ENCODE data around the gene DPP6. TPM values are rescaled to one million over a fixed set of nuclear protein-coding genes. Genes with fewer than 3 reads are reported as not detected.

Gene DPP6
- total and polyA plus RNA-seq, 2 of the 8 experiments (the other 6 are each of a cell fraction or from before 2014, with no cell fraction given) = 4.7 to 6.8 TPM

GRCh38 chr7:154304231-154304630 is 252.0 kb downstream of the DPP6 start:
- Histone ChIP-seq H2BK120ac (replicated peaks; ENCODE audit: low read depth, low read length) (no peak overlapping the region), H2AK5ac (ENCODE audit: low read depth, low read length) (no peak overlapping the region), H2BK20ac (ENCODE audit: low read length) (no peak overlapping the region), H4K5ac (ENCODE audit: insufficient read length, low read depth, low read length) (no peak overlapping the region), H3K9me3 (ENCODE audit: insufficient read depth in 2 of 2, low read depth in 1 of 2, low read length in 1 of 2) (no peaks in the 10 kb centered on the region), H3K36me3 (ENCODE audit: control insufficient read depth in 2 of 4, insufficient read depth in 4 of 4, low read length in 3 of 4) (no peaks in the 10 kb centered on the region), H4K20me1 (replicated peaks in 1 of 2; ENCODE audit: control insufficient read depth in 1 of 2, insufficient read depth in 2 of 2, low read length in 2 of 2) (no peaks in the 10 kb centered on the region), H3K79me1 (ENCODE audit: low read depth, low read length) (no peaks in the 10 kb centered on the region), H3K56ac (replicated peaks; ENCODE audit: insufficient read length, low read depth, low read length) (no peak overlapping the region), H3K14ac (ENCODE audit: insufficient read length) (no peak overlapping the region), H3K4me2 (ENCODE audit: insufficient read depth in 1 of 2, low read depth in 2 of 2, low read length in 2 of 2) (peak overlapping the region; percentile 73 to 98), H3K4me1 (replicated peaks in 1 of 4; ENCODE audit: control insufficient read depth in 3 of 4, insufficient read depth in 4 of 4, low read length in 3 of 4) (peaks cover 4 to 15% (median 9%) of the 10 kb centered on the region in 4 experiments), H4K8ac (ENCODE audit: extremely low read depth, insufficient read depth, low read length) (no peak overlapping the region), H3K9ac (replicated peaks in 1 of 4; ENCODE audit: extremely low read depth in 1 of 4, low read depth in 3 of 4, low read length in 3 of 4) (no peak overlapping the region), H3K18ac (ENCODE audit: extremely low read depth, low read length) (peak overlapping the region; percentile 25; the same call in 1 of the 2 replicates), H3K23me2 (ENCODE audit: low read depth, low read length) (peaks cover 5% of the 10 kb centered on the region; the same call in 1 of the 2 replicates), H3K27me3 (replicated peaks in 1 of 4; ENCODE audit: control insufficient read depth in 3 of 4, extremely low read depth in 1 of 4, insufficient read depth in 3 of 4, low read length in 3 of 4) (peaks cover 0 to 14% (median 8%) of the 10 kb centered on the region in 4 experiments; a peak in 3 of 7 replicates), H2BK5ac (ENCODE audit: low read depth, low read length) (no peak overlapping the region; the same call in 1 of the 2 replicates), H2BK15ac (ENCODE audit: low read length) (peak overlapping the region; percentile 97), H3K4me3 (ENCODE audit: extremely low read depth in 1 of 4, insufficient read depth in 2 of 4, low read depth in 3 of 4, low read length in 4 of 4) (peak overlapping the region in 3 of 4 experiments; percentile 44 to 70 (median 65); a peak in 3 of 8 replicates), H2BK12ac (ENCODE audit: low read depth, low read length) (peak overlapping the region; percentile 82; the same call in 1 of the 2 replicates), H4K91ac (replicated peaks; ENCODE audit: insufficient read length, low read length) (peak overlapping the region; percentile 20), H3K27ac (ENCODE audit: low read depth, low read length) (no peak overlapping the region), H3K4ac (replicated peaks; ENCODE audit: insufficient read length, low read depth, low read length) (no peak overlapping the region), H2AFZ (ENCODE audit: low read length) (peak overlapping the region; percentile 97; the same call in 1 of the 2 replicates), H3K79me2 (ENCODE audit: control insufficient read depth in 1 of 2, insufficient read depth in 2 of 2, low read length in 2 of 2) (no peaks in the 10 kb centered on the region), H3K23ac (ENCODE audit: insufficient read length) (no peak overlapping the region)
- FAIRE-seq (no peak), DNase-seq (ENCODE audit: low read depth in 1 of 2, low spot score in 2 of 2) (no peak)
- POLR2A ChIA-PET (ENCODE audit: partially characterized antibody) = no interaction called here
- 73% methylated on average over 4 of the region's 4 CpGs; no CpG with 5 or more reads in 1 of the 2 experiments for WGBS, 2 experiments (ENCODE audit: extremely low coverage in 1 of 2, insufficient coverage in 1 of 2, insufficient read length in 1 of 2, insufficient replicate concordance in 2 of 2, low coverage in 1 of 2, low lambda C conversion rate in 2 of 2, missing lambda C conversion rate in 1 of 2)
- CTCF ChIA-PET (ENCODE audit: partially characterized antibody) = interaction anchor here (0.9 to 1.0 kb wide), 3 partner anchors 10 to 200 kb away, joined by 3 to 4 read pairs (median 3); no protein-coding TSS in a partner anchor
